ENCODE measurements around the gene SPATS2.
"Not testable (repeated sequence)": the region's sequence is repeated elsewhere in the genome, so short reads cannot be mapped to it uniquely, and the experiment has no call there.

The SPATS2 gene

DNA sequence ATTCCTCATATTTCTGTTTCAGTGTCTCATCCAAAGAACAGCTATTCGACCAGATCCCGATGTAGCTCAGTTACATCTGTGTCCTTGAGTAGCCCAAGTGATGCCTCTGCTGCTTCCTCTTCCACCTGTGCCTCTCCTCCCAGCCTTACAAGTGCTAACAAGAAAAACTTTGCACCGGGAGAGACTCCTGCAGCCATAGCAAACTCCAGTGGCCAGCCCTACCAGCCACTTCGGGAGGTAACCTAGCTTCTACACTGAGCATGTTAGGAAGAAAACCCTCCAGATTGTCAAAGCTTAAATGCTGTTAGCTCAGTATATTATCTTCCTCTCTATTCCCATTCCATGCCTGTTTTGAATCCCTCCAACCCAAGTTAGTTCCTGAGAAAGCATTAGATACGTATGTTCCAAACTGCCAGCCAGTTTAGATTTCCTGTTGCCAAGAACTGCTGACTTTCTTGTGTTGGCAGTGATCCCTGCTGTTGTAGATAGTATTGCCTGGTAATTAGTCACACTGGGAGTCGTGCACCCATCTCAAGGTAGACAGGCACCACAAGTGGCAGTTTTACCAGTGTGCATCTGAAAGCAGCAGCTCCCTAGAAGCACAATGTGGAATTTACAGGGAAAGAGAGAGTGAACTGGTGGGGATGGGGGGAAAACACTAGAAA is 157.5 kb downstream of the SPATS2 start:
- DNase-seq, result no peak

DNA sequence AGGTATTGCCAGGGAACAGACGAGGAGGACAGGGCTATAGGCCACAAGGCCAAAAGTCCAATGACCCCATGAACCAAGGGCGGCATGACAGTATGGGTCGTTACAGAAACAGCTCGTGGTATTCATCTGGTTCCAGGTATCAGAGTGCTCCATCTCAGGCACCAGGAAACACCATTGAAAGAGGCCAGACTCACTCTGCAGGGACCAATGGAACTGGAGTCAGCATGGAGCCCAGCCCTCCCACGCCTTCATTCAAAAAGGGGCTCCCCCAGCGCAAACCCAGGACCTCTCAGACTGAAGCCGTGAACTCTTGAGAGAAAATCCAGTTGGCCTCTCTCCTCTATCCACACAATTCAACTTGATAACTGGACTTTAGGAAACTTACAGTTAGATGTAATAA is 158.7 kb downstream of the SPATS2 start:
- DNase-seq, result no peak

DNA sequence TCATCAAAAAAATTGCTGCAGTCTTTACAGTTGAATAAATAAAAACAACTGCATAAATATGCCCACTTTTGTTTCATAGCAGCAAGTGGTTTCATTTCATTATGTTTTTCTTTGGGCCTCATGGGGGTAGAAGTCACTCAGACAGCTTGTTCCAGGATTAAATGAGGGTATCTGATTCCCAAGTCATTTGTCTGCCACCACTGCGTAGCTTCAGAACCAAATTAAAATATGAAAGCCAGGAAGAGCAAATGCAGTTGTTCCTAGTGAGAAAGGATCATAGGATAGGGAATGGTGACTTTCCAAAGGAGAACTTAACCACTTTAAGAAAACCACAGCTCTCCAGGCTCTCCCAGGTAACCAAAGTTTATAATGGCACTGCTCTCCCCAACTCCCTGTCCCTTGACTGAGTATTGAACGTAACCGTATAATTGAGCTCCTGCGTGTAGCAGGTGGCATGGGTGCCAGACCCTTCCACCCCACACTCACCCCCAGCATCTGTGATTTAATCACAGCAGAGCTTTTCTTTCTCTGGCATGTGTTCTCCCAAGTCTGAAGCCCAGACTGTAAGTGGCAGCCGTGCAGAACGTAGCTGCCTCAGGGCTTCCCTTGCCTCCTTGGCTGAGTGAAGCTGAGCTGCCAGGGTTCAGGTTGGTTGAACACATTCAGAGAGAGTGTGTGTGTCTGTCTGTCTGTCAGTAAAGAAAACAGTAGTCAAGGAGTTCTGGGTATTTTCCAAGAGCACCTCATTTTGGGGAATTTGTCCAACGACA is 160.3 kb downstream of the SPATS2 start:
- DNase-seq, result no peak

DNA sequence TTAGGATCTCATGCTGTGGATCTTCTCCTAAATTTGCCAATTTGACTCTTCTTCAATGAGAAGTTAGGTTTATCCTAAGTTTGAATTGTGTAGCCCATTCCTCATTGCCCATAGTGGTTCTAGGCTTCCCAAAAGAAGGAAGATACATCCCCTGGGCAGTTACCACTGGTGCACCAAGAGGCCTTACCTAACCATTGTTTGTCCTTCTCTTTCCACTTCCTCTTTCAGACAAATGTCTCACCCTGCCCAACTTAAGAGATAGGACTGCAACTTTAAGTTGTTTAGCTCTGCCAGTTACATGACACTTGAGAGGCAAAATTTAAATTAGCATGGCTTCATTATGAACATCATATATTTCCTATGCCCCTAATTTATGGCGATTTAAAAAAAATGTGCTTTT is 162.2 kb downstream of the SPATS2 start:
- no peak for DNase-seq

DNA sequence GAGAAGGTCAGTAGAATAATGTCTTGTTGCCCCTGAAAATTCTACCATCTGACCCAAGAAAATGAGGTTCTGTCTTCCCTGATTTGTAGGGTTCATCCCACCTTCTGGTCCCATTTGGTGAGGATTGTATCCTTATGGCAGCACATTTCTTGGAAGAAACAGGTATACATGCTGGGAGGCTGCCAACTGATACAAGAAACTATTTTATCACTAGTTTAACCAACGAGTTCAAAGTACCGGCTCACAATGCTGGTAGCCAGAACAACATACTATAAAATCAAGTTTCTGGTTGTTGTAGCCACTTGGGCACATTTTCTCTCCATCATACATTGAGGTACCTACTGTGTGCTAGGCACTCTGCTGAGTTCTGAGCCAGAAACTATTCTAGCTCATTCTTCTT is 164.5 kb downstream of the SPATS2 start:
- no peak for DNase-seq

DNA sequence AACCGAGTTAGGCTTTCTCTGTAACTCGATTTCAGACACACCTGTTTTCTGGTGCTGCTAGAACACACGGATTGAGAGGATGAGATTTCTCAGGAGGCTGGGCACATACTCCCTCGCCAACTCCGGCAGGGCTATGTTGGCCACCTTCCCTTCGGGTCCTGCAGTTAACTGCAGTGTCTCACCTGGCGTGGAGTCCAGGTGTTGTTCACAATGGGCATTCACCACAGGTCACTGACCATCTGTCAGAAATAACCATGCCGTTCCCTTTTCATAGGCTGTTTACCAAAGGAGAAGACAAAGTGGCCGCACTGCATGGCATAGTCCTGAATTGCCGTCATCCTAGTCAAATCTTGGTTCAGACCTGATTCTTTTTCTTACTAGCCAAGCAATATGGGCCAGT is 166.1 kb downstream of the SPATS2 start:
- no peak for DNase-seq

DNA sequence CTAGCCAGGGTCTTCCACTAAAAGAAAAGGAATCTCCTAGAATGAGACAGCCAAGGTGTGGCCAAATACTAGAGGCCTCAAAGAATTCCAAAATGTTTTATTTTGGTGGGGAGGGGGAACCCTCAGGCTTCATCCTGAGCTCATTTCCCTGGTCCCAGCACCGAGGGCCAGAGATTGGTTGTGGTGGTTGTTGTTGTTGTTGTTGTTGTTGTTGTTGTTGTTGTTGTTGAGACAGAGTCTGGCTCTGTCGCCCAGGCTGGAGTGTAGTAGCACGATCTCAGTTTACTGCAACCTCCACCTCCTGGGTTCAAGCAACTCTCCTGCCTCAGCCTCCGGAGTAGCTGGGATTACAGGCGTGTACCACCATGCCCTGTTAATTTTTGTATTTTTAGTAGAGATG is 166.9 kb downstream of the SPATS2 start:
- DNase-seq, result not testable (repeated sequence)

DNA sequence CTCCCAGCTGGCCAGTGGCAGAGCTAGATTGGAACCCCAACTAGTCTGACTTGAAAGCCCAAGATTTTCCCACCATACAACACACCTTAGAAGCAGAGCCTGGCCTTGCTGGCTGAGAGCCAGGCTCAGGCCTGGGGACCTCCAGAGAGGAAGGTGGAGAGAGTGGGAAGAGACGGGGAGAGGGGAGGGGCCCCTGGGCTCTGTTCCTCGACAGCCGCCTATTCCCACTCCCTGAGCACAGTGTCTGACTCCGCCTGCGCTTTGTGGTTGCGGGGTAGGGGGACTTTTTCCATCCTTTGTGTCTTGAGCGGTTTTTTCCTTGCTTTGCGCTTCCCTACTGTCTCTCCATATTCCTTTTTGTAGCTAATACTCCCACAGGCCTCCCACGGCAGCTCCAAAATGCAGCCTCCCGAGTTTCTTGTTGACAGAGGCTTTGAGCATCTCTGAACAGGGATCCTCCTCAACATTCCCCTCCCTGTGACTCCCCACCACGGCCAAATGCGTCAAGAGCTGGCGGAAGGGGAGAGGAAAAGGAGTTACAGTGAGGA is 167.5 kb downstream of the SPATS2 start:
- DNase-seq, result no peak

DNA sequence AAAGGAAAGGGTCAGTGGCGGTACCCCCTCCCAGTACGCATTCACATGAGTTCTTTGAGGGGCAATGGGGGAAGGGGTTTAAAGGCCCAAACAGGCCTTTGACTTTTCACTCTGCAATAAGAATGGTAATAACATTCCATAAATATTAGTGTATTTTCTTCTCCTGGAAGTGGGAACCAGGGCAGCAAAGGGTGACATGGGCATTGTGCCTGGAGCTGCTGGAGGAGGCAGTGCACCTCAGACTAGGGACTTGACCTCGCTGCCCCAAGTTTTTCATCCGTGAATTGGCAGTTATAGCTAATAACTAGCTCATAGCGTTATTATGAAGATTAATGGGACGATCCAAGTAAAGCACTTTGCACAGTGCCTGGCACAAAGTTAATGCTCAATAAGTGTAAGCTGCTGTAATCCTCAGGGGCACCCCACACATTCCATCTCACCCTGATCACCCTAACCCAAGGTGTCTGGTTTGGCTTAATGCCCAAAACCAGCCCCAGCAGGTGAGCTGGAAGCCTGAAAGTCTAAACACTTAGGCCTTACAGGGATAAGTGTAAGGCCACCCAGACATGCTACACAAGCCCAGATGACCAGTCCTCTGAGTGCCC is 168.8 kb downstream of the SPATS2 start:
- no peak for DNase-seq

DNA sequence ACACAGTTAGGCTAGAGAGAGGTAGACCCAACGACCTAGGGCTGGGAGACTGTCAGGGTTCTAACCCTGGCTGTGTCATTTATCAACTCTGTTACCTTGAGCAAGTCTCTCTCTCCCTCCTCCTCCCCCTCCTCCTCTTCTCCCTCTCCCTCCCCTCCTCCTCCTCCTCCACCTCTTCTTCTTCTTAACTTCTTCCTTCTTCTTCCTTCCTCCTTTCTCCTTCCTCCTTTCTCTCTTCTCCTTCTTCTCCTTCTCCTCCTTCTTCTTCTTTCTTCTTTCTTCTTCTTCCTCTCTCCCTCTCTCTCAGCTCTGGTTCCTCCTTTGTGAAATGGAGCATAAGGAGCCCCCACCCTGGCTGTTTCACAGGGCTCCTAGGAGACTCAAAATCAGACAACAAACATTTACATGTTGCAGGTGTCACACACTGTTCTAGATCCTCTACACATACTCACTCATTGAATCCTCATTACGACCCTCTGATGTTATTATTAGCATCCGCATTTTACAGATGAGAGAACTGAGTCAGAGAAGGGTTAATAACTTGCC is 169.3 kb downstream of the SPATS2 start:
- no peak for DNase-seq

DNA sequence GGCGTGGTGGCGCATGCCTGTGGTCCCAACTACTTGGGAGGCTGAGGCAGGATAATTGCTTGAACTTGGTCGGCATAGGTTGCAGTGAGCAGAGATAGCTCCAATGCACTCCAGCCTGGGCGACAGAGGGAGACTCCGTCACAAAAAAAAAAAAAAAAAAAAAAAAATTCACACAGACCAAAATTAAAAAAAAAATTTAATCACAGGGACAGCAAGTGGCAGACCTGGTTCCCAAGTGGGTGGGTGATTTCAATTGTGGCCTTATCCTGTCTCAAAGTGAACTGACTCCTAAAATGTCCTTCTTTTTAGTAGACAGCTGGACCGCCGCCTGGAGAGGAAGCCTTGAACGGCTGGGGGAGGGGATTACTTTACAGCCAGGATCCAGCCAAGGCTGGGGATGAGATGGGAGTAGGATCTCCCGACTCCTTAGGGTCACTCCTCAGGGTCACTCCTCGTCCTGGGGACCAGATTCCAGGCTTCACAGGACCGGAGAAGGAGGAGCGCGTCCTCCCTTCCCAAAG is 170.0 kb downstream of the SPATS2 start:
- no peak for DNase-seq

DNA sequence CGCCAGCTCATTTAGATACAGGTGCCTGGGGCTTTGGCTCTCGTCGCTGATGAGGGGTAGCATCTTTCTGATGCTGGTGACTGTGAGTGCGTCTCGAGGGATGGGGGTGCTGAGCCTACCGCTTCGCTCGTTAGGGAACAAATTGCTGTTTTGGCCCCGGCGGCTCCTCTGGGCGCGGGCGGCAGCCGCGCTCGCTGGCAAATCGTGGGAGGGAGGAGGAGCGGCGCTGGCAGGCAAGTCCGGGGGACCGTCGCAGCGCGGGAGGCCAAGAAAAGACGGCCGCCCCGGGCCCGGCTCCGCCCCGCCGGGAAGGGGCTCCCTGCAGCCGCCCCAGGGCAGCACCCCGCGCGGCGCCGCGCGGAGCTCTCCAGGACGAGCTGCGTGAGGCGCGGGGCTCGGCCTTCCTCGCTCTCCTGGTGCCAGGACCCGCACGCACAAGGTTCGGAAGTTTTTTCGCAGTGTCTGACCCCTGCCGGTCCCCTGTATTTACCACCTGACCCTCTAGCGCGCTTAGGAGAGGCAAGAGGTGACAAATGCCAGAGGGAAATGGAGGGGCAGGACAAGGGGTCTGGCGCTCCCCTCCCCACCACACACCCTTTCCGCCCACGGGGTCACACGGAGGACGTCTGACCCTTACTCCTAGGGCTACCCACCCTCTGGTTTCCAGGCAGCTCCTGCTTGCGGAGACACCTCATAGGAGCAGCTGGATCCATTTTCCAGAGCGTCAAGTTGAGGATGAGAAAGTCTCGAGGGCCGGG is 170.7 kb downstream of the SPATS2 start:
- no peak for DNase-seq

DNA sequence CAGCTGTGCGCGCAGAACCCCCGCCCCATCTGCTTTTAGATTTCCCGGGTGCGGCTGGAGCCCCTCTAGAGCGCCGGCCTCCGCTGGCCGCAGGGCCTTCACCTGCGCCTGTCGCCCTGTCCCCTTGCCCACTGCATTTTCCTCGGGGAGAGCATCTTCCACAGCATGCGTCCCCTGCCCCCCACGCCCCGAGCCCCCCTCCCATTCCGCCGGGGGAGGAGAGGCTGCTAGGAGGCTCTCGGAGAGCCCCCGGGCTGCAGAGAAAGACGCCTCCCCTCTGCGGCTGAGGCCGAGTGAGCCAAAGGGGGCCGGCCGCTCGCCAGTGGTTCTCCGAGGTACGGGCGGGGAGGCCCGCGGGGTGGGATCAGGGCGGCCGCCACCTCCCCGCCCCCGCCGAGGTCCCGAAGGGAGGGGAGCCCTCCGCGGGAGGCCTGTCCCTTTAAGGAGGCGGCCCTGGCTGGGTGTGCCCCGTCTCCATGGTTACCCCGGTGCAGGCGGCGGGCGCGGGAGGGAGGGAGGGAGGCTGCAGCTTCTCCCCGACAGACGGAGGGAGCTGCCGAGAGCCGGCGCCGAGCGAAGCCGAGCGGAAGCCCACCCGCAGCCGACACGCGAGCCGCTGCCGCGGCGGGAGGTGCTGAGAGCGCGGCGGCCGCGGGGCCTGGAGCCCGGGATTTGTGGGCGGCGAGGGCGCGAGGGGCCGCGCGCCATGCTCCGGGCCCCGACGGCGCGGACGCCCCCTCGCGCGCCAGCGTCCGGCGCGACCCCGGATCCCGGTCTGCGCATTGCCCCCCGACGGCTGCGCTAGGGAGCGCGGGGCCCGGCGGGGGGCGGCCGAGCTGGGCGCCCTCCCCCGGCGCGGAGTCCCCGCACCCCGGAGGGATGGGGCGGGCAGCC is 171.5 kb downstream of the SPATS2 start, which contains the start of gene KCNH3:
Gene KCNH3, plus strand, starts transcription at position 521 of the 894 bp plus-strand sequence. CDS start 387 bp downstream, outside the sequence.
- peak; percentile 61 for DNase-seq

DNA sequence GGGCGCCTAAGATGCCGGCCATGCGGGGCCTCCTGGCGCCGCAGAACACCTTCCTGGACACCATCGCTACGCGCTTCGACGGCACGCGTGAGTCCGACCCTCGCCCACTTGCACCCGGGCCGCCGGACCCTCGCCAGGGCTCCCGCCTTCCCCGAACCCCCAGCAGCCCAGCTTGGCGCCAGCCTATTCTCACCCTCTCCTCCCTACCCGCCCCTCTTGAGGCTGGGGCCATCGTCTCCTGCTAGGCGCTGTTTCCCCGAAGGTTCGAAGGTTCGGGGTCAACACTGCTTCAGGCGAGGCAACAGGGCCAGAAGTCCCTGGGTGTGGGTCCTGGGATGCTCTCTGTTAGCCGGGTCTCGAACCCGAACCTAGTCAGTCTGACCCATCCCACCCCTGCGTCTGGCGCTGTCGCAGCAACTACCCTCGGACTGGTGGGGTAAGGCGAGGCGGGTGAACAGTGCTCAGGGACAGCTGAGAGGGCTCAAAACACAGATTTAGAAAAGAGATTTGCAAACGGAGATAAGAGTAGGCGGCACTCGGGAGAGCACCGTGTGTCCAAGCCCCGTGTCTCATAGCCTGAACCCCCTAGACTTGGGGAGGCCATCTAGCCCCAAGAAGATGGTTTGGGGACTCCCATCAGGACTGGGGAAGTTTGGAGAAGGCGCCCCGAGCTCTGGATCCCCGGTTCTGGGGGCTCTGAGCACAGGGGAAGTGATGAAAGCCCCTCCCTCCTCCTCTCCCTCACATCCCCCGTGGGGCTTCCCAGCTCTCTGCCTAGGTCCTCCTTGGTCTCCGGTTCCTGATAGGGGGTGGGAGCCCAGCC is 172.4 kb downstream of the SPATS2 start:
- no peak for DNase-seq

DNA sequence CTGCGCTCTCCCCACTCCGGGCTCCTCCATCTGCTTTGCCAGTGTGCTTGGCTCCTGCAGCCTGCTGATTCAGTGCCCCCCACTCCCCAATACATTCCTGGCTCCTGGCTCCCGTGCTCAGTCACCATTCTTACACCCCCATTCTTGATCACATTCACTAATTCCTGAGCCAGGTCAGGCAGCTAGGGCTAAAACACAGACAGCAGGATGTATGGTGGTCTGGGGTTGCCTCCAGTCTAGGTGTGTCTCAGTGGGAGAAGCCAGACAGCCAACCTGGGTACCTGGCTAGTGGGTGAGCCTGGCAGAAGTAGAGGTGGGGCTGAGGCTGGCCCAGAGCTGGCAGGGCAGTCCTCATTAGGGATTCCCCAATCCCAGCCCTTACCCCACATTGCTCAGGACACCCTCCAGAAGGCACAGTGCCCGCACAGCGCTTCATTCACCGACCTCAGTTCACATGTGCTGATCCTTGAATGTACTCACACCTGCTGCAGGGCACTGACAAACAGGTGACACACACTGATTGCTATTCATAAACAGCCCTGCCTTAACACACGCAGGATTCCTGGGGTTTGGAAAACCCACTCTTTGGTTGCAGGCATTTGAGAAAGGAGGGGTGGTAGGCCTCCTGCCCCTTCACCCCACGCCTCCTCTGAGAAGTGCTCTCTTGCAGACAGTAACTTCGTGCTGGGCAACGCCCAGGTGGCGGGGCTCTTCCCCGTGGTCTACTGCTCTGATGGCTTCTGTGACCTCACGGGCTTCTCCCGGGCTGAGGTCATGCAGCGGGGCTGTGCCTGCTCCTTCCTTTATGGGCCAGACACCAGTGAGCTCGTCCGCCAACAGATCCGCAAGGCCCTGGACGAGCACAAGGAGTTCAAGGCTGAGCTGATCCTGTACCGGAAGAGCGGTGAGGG is 173.2 kb downstream of the SPATS2 start:
- DNase-seq, result no peak

DNA sequence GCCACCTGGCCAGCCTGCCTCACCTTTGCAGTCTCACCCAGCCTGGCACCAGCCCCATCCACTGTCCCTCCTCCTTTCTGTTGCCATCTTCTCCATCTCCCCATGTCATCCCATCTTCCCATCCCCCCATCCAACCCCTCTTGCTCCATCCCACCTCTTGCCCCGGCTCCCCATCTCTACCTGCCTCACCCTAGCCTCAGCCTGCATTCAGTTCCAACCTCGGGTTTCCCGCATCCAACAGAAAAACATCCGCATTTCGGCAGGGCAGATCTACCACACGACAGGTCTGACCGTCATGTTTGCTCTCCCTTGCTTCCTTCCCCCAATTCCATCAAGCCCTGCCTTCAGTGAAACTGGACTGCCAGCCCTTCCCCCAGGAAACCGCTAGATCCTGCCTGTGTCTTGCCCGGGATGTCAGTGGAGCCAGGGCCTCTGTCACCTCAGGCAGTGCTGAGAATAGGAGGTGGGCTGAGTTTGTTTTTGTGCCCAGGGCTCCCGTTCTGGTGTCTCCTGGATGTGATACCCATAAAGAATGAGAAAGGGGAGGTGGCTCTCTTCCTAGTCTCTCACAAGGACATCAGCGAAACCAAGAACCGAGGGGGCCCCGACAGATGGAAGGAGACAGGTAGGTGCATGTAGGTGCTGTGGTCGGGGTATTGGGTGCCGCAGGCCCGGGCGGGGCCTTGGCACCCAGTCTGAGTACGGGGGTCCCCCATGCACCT is 174.0 kb downstream of the SPATS2 start:
- DNase-seq, result no peak

DNA sequence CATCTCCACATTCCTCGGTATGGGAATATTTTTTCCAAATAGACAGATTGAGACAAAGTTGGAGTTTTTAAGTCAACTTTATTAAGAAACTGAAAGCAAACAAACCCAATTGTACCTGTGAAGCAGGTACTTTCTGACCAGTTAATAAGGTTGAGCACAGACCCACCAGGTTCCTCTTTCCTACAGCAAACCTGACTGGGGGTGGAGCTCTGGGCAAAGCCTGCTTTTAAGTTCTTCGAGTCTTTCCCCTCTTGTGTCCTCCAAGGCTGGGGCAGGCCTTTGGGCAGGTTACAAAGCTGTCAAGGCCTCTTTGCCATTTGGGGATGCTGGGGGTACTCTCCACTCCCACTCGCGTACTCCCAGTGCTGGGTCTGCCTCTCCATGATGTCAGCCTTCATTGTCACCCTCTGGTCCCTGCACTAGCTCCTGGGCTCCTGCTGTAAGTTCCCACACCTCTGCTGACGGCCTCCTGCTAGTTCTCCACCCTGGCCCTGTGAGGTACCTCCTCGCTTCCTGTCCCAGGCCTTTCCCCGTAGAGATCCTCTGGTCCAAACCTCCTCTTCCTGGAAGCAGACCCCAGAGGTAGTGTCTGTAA is 174.7 kb downstream of the SPATS2 start:
- no peak for DNase-seq

DNA sequence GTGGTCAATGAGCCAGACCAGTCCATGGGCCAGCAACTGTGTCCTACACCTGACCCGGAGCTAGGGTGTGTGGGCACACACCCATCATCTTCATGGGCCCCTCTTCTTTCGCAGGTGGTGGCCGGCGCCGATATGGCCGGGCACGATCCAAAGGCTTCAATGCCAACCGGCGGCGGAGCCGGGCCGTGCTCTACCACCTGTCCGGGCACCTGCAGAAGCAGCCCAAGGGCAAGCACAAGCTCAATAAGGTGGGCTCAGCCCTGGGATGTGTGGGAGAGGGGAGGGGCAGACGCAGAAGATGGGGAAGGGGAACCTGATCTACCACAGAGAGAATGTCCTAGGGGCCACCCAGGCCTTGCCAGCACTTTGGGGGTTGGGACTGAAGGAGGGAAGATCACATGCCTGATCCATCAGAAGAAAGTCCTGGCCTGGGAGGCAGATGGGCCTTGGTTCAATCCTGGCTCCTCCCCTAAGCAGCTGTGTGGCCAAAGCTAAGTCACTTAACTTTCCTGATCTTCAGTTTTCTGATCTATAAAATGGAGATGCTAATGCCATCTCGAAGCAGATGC is 175.4 kb downstream of the SPATS2 start:
- no peak for DNase-seq
